ENCODE results near the gene HOXB8.

HOXB8 gene

DNA sequence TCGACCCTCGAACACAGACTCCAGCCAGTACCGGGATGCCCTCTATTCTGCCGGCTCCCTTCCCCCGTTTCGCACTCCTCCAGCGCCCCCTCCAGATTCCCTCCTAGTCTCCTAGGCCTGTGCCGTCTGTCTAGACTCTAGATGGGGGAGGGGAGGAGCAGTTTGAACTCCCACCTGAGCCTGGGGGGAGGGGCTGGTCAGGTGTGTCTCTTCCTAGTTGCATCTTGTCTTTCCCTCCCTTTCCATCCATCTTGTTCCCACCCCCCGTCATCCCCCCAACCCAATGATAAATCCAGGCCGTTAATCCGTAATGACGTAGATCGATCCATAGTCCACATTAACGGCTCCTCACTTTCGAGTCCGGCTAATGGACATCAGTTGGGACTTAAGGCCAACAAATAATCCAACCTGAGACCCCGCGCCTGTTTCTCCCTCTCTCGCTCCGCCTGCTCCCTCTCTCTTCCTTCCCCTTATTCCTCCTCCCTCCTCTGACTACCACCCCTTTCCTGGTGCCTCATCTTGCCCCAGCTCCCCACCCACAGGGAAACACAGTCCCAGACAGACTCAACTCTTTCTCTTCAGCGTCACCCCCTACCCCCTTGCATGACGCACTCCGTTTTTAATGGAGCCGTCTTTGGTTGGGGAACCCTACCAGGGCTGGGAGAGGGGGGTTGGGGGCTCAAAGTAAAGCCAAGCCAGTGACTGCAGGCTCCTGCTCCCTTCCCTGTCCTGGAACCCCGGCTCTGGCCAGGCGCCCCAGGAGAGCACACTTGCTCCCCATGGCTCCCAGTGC, 18.2 kb downstream of the HOXB8 start:
- no peak for ATAC-seq
- no peak for TF ChIP-seq SNAI2 (CRISPR knock-in tag; IDR thresholded peaks at IDR 0.05)
- TF ChIP-seq, protein P1, sequence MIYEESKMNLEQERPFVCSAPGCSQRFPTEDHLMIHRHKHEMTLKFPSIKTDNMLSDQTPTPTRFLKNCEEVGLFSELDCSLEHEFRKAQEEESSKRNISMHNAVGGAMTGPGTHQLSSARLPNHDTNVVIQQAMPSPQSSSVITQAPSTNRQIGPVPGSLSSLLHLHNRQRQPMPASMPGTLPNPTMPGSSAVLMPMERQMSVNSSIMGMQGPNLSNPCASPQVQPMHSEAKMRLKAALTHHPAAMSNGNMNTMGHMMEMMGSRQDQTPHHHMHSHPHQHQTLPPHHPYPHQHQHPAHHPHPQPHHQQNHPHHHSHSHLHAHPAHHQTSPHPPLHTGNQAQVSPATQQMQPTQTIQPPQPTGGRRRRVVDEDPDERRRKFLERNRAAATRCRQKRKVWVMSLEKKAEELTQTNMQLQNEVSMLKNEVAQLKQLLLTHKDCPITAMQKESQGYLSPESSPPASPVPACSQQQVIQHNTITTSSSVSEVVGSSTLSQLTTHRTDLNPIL (CRISPR knock-in tag; IDR thresholded peaks at IDR 0.05; ENCODE audit: low read depth) = no peak
- no peak for TF ChIP-seq BACH2 (CRISPR knock-in tag; IDR thresholded peaks at IDR 0.05; ENCODE audit: borderline replicate concordance)
- no peak for TF ChIP-seq ZC3H10 (CRISPR knock-in tag; IDR thresholded peaks at IDR 0.05)
- no peak for TF ChIP-seq TOX (CRISPR knock-in tag; IDR thresholded peaks at IDR 0.05; ENCODE audit: borderline replicate concordance)
- no peak for TF ChIP-seq ISL1 (CRISPR knock-in tag; IDR thresholded peaks at IDR 0.05)
- TF ChIP-seq ARNTL (CRISPR knock-in tag; IDR thresholded peaks at IDR 0.05; ENCODE audit: borderline replicate concordance, low read depth) = no peak
- no peak for TF ChIP-seq ZNF8 (CRISPR knock-in tag; IDR thresholded peaks at IDR 0.05)
- TF ChIP-seq OSR1 (CRISPR knock-in tag; IDR thresholded peaks at IDR 0.05) = no peak
- TF ChIP-seq ESRRG (CRISPR knock-in tag; IDR thresholded peaks at IDR 0.05) = no peak
- no peak for TF ChIP-seq ZNF70 (CRISPR knock-in tag; IDR thresholded peaks at IDR 0.05)
- no peak for TF ChIP-seq PPARA (CRISPR knock-in tag; IDR thresholded peaks at IDR 0.05; ENCODE audit: borderline replicate concordance)
- TF ChIP-seq ZFP30 (CRISPR knock-in tag; IDR thresholded peaks at IDR 0.05) = no peak

DNA sequence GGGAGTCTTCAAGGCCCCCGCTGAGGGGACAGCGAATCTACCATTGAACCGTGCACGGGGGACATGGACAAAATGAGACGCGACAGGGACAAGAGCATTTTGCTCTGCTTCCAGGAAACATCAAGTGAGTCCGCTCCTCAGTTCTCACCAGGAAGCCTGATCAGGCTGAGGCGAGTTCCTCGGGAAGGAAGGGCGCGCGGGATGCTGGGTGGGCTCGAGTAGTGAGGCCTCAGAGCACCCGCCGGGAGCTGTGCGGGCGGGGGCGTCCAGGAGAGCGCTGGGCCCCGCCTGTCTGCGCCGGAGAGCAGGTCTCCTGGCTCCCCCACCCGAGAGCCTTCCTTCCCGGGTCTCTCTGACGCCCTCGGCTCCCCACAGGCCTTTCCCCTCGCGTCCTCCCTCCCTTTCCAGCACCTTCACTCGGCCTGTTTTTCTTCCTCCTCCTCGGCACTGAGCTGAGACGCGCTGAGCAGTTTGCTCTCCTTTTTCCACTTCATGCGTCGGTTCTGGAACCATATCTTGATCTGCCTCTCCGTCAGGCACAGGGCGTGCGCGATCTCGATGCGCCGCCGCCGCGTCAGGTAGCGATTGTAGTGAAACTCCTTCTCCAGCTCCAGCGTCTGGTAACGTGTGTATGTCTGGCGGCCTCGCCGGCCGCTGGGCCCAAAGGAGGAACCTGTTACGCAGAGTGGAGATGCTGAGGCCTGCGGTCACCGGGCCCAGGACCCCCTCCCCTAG, 18.9 kb downstream of the HOXB8 start:
- no peak for TF ChIP-seq ZFP30 (CRISPR knock-in tag; IDR thresholded peaks at IDR 0.05)
- TF ChIP-seq, protein P2, sequence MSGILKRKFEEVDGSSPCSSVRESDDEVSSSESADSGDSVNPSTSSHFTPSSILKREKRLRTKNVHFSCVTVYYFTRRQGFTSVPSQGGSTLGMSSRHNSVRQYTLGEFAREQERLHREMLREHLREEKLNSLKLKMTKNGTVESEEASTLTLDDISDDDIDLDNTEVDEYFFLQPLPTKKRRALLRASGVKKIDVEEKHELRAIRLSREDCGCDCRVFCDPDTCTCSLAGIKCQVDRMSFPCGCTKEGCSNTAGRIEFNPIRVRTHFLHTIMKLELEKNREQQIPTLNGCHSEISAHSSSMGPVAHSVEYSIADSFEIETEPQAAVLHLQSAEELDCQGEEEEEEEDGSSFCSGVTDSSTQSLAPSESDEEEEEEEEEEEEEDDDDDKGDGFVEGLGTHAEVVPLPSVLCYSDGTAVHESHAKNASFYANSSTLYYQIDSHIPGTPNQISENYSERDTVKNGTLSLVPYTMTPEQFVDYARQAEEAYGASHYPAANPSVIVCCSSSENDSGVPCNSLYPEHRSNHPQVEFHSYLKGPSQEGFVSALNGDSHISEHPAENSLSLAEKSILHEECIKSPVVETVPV (CRISPR knock-in tag; IDR thresholded peaks at IDR 0.05) = no peak
- ATAC-seq = no peak

DNA sequence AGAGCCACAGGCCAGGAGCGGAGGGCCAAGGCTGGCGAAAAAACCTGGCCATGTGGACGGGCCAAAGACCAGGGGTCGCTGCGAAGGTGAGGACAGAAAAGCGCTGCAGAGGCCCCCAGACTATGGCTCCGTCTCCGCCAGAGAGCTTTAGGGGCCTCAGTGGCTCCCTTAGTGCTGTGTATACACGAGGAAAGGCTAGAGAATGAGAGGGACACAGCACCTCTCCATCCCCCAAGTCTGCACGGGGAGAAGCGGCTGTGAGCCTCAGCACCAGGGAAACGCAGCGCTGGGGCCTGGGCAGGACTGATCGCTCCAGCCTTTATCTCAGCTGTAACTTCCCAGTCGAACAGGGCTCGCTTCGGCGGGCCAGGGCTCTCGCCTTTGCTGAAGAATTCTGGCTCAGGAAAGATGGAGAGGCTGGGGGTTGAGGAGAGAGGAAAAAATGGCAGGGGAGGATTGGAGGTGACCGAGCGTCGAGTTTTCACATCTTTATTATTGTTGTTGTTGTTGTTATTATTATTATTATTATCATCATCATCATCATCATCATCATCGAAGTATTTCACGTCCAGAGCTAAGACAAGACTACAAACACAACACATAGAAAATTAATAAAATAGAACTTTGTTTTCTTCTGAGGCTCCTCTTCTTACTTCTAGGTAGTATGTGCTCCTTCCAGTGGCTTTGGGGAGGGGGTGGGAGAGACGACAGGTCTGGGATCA, 19.7 kb downstream of the HOXB8 start:
- TF ChIP-seq TOX (CRISPR knock-in tag; IDR thresholded peaks at IDR 0.05; ENCODE audit: borderline replicate concordance) (no peak), PPARA (CRISPR knock-in tag; IDR thresholded peaks at IDR 0.05; ENCODE audit: borderline replicate concordance) (no peak), RARB (CRISPR knock-in tag; IDR thresholded peaks at IDR 0.05) (no peak), ARNTL (CRISPR knock-in tag; IDR thresholded peaks at IDR 0.05; ENCODE audit: borderline replicate concordance, low read depth) (no peak), ZNF8 (CRISPR knock-in tag; IDR thresholded peaks at IDR 0.05) (no peak), SNAI2 (CRISPR knock-in tag; IDR thresholded peaks at IDR 0.05) (no peak), ZFP3 (CRISPR knock-in tag; IDR thresholded peaks at IDR 0.05) (no peak)
- TF ChIP-seq, protein P1 (CRISPR knock-in tag; IDR thresholded peaks at IDR 0.05; ENCODE audit: low read depth) = no peak
- TF ChIP-seq, protein P3, sequence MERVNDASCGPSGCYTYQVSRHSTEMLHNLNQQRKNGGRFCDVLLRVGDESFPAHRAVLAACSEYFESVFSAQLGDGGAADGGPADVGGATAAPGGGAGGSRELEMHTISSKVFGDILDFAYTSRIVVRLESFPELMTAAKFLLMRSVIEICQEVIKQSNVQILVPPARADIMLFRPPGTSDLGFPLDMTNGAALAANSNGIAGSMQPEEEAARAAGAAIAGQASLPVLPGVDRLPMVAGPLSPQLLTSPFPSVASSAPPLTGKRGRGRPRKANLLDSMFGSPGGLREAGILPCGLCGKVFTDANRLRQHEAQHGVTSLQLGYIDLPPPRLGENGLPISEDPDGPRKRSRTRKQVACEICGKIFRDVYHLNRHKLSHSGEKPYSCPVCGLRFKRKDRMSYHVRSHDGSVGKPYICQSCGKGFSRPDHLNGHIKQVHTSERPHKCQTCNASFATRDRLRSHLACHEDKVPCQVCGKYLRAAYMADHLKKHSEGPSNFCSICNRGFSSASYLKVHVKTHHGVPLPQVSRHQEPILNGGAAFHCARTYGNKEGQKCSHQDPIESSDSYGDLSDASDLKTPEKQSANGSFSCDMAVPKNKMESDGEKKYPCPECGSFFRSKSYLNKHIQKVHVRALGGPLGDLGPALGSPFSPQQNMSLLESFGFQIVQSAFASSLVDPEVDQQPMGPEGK (CRISPR knock-in tag; IDR thresholded peaks at IDR 0.05; ENCODE audit: borderline replicate concordance) = no peak
- ATAC-seq = no peak

DNA sequence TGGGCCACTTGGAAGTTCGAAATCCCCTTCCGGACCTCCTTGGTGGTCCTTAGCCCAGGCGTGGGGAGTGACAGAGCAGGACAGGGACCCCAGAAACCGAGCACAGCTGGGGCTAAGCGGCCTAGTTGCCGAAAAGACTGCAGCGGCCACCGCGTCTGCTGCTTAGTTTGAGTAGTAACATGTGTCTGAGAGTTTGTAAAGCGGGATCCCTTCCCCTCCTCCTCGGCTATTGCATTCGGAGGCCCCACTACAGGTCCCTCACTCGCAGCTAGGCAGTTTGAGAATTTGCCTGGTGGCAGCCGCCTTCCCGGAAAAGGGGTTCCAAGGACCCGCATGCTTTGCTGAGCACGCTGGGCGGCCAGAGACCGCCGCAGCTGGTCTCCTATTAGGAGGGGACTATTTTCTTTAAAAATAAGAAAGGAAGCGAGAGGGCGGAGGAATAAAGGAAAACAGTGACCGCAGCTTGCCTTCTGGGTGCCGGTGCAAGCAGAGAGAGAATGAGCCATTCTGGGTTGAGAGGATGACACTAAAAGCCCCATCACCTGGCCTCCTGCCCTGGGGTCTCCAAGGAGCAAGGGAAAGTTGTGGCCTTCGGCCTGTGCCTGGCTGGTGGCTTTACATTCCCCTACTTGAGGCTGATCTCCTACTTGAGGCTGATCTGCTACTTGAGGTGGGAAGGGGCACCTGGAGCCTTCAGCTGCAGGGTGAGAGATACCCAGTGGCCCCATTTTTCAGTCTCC, 20.4 kb downstream of the HOXB8 start:
- no peak for TF ChIP-seq ISL1 (CRISPR knock-in tag; IDR thresholded peaks at IDR 0.05)
- TF ChIP-seq, protein P3 (CRISPR knock-in tag; IDR thresholded peaks at IDR 0.05; ENCODE audit: borderline replicate concordance) = no peak
- no peak for TF ChIP-seq BACH2 (CRISPR knock-in tag; IDR thresholded peaks at IDR 0.05; ENCODE audit: borderline replicate concordance)
- TF ChIP-seq ARNTL (CRISPR knock-in tag; IDR thresholded peaks at IDR 0.05; ENCODE audit: borderline replicate concordance, low read depth) = no peak
- TF ChIP-seq PPARA (CRISPR knock-in tag; IDR thresholded peaks at IDR 0.05; ENCODE audit: borderline replicate concordance) = no peak
- TF ChIP-seq ESRRG (CRISPR knock-in tag; IDR thresholded peaks at IDR 0.05) = no peak
- TF ChIP-seq RARB (CRISPR knock-in tag; IDR thresholded peaks at IDR 0.05) = no peak
- TF ChIP-seq ZC3H10 (CRISPR knock-in tag; IDR thresholded peaks at IDR 0.05) = no peak
- no peak for ATAC-seq

Data from SK-N-SH treated with all-trans-retinoic acid at 6 μM for 48 hours (cell line).